Left hindlimb (tissue), 1 donor: ENCODE results near the gene VTI1A.
"Not testable (repeated sequence)": the region's sequence is repeated elsewhere in the genome, so short reads cannot be mapped to it uniquely, and the experiment has no call there.

Experiments used
- DNase-seq: peaks from one replicate; pipeline ENCODE4 v3.0.0-alpha.2; 2018

Gene VTI1A

GRCh38 chr10:112731450-112731849, 284.4 kb downstream of the VTI1A start:
- not testable (repeated sequence) for DNase-seq

GRCh38 chr10:112732277-112732921, 285.4 kb downstream of the VTI1A start:
- no peak for DNase-seq

DNA sequence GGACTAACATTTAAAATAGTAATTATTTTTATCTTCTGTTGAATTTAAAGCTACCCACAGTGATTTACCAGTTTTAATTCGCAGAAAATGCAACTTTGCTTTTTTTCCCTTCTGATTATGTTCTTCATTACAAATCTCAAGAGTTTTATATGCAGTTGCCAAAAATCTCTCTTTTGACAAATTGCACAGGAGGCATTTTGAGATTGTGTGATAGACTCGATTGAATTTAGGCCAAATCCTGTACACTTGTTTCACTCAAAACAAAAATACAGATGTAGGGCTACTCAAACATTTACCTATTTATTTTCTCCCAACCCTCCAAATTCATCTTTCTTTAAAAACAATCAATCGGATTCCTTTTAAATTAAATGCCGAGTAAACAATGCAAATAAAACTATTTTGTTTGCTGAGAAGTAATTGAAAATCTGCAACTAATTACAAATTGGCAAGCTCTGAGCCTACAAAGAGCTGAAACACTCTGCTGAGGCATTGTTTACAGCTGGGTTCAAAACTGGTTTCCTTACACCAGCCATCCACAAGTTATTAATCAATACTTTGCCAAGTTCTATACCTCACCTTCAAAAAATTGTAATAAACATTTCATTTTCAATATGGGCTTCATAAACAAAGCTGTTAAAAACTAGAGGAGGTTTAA, 288.2 kb downstream of the VTI1A start:
- no peak for DNase-seq

DNA sequence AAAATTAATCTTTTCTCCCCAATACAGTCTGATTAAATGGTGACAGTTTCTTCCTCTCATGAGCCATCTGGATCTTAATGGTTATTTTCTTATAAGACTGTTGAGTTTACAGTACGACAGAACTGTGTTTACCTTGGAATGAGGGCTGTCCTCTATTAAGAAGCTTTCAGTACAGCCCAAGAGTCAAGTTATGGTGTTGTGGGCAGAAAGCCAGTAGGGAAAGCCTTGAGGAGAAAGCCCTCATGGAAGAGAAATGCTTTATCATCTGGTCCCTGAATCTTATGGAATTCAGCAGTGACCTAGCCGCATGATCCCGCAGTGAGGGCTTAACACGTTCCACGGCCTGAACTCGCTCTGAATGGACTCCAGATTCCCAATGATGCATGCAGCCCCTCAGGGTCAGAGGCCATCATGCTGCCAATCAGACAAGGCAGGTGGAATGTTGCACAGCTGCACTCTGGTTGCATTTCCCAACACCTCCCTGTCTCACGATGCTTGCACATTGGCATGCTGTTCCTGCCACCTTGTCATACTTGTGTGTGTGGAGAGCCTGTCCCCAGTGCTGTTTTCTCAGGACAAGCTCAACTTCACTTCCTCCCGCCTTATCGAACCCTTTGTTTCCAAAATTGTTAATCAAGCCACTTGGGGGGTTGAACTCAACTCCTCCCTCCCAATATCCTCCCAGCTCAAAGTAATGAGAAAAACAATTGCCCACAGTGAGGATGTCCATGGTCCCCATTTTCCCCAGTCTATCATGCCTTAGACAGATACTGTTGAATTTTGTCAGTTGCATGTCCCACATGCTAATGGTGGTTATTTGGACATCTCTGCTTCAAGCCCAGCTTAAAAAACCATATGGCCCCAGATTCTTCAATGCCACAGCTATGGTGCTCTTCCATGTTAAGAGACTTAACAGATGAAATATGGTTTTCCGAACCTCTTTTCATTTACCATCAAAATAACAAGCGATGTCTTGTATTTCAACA, 291.9 kb downstream of the VTI1A start:
- no peak for DNase-seq

GRCh38 chr10:112739592-112740353, 292.8 kb downstream of the VTI1A start:
- DNase-seq, result no peak

DNA sequence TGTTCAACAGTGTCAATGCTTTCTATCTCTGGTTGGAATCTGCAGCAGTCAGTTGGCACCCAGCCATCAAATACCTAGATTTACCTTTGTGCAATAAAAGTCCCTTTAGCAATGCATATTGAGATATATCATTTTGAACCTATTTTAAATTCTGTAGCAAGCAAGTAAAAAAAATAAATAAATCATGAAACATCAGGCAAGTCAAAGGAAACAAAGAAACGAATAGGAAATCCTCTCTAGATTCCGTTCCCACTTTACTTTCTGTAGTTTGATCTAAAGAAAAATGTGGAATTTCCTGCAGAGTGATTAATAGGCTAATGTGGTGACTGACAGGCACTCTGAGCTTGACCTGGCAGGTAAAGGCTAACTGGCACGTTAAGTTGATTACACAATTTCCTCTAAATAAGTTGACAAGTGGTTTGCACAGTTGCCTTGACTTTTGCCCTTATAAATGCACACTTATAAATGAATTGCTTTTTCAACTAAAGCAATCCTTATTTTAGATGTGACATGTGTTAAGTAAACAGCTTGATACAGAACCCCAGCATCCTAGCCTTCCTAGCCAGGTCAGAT, 294.9 kb downstream of the VTI1A start:
- DNase-seq, result no peak

- DNase-seq, result no peak
These were observed 297.4 kb downstream of the VTI1A start for GRCh38 chr10:112744181-112745096.

DNA sequence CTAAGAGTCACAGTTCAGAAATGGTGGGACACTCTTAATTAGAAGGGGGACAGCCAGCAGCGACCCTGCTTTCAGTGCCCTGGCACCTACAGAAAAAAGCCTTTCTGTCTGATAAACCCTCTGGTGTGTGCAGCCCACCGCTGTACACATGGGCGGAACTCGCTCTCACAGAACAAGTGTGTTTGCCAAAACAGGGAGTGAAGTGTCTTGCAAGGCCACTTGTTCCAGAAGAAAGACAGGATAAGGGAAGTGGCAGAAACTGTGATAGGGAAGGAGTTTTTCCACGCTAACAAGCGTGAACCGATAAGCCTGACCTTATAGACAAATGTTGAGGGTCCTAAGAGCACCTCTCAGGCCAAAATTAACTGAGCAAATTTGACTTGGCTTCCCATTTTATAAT, 299.3 kb downstream of the VTI1A start:
- DNase-seq, result no peak

DNA sequence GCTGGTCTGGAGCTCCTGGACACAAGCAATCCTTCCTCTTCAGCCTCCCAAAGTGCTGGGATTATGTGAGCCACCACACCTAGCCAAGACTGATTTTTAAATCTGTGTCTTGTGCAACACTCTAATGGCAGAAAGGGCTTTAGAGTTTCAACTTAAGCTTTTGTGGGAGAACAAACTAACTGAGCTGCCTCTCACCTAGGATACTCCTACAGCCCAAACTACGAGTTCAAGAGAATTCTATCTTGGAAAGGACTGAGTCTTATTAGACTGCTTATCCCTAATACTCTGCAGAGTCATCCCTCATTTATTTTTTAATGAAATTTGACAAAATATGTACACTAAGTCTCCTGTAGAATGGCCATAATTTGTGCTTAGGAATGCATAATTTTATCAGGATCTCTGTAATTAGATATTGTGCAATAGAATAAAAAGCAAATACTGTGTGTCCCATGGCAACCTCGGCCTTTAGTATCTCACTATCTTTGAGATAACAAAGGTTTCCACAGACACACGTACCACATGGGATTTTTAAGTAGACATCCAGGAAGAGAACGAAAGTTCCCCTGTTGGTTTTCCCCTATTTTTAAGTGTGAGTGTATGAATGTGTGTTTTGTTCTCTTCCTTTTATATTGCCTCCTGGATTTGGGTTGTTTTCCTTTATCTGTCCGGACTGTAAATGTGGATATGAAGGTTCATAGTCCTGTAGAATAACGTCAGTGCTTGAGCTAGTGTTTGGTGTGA, 303.6 kb downstream of the VTI1A start:
- no peak for DNase-seq

DNA sequence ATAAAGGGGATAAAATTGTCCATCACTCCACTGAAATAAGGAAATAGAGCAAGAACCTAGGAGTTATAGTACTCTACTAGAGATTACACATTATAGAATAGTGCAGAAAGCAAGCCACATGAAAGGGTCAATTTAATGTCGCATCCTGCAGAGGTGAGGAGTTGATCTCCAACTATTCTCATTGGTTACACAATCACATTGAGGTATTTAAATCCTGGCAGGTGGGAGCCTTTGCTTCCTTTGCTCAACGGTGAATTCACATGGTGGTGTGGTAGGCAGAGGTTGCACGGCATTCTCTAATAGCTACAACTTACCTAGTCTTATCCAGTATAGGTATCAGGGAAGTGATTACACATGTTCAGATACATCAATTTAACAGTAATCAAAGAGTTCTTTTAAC, 304.6 kb downstream of the VTI1A start:
- no peak for DNase-seq

DNA sequence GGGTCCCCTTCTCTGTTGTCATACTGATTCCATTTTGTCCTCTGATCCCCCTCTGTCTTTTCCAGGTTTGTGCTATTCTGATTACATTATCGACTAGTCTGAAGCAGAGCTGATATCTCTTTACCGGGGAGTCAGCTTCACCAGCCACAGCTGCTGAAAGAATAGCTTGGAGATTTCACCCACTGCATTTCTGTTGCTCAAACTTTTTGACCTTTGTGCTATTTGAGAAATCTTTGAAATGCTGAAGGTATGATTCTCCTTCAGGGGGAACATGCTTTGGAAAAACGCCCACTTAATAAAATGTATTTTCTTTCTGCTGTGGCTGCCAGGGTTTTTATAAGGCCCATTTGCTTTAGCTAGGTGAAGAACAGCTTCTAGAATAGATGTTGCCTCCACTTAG, 305.3 kb downstream of the VTI1A start:
- no peak for DNase-seq

GRCh38 chr10:112753961-112754411, 307.0 kb downstream of the VTI1A start:
- DNase-seq, result no peak

DNA sequence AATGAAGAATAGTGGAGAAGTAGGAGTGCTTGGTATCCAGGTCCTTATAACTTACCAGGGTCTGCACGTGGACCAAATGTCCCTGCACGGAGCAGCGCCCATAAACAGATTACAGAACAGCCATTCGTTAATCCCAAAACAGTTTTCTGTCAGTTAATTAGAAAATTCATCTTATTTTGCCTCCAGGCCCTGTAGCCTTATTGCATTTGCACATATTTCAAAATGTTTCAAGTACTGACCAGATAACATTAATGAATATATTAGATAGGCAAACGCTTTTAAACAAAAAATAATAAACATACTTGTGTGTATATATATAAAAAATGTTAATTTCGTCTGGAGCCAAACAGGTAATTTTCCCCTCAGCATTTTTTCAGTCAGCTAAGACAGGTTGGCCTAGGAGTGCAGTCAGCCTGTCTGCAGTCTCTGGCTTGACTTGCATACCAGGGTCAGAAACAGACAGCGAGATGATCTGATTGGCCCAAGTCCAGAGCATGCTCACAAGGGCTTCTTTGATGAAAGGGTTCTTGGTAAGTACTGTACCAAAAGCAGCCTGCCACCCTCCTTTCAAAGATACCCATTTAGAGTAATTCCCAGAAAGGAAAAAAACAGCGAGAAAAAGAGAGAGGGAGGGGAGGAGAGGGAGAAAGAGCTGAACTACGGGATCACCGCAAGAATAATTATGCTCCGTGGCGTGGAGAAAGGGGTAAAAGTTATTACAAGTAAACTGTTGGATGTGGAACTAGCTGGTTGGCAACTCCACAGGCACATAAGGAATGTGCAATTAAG, 308.6 kb downstream of the VTI1A start:
- no peak for DNase-seq

DNA sequence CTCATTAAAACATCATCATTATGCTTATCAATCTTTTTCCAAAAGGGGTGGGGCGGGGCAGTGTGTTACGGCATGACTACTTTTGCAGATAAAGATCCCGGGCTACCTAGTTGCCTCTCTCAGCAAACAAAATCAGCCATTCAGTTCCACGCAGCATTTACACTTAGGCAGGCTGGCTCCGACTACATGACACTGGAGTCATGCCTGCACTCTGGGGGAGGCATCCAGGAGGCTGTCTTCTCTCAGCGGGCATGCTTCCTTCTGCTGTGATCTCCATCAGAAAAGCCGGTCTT, 309.2 kb downstream of the VTI1A start:
- DNase-seq, result no peak

DNA sequence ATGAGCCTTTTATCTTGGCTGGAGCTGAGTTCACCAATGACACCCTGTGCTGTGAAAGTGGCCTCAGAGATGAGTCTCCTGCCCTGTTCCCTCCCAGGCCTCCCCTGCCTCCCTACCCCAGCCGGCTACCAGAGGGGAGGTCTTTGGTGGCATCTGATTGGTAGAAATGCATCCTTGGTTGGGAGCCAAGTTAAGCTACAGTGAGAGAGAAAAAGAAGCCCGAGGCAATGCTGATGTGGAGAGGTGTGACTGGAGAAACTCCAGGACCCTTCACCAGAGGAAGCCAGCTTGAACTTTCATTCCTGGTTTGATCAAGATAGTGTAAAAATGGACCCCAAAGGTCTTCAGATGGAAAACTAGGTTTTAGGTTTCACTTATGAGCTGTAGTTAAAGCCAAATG, 311.9 kb downstream of the VTI1A start:
- DNase-seq, result no peak

DNA sequence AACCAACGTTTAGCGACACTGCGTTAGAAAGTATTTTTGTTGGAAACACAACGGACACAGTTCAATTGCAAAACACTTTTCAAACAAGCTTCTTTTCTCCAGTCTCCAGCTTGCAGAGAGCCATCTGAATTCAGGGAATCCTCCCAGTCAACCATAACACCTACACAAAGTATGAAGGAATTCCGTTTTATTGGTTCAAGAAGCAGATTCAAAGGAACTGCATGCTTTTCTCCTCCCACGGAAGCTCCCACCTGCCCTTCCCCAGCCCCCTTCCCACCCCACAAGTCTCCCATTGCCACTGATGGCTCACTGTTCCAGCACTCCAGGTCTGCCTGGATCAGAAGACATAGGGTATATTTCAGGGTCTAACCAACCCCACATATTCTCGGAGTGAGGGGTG, 312.5 kb downstream of the VTI1A start:
- no peak for DNase-seq

DNA sequence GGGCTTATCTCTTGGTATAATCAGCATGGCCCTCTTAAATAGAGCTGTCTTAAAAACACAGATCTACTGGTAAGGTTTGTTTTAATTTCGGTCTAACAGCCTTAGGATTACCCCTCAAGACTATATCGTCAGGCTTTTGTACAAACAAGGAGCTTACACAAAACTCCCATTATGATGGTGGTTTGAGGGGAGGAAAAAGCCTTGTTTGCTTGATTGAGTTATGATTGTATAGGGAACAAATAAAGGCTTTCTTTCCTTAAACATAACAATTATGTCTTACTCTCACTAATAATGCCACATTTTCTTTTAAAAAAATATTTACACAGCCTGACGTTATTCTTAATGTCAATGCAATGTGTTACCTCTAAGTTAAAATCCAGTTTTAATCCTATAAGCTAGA, 314.2 kb downstream of the VTI1A start:
- DNase-seq, result no peak

DNA sequence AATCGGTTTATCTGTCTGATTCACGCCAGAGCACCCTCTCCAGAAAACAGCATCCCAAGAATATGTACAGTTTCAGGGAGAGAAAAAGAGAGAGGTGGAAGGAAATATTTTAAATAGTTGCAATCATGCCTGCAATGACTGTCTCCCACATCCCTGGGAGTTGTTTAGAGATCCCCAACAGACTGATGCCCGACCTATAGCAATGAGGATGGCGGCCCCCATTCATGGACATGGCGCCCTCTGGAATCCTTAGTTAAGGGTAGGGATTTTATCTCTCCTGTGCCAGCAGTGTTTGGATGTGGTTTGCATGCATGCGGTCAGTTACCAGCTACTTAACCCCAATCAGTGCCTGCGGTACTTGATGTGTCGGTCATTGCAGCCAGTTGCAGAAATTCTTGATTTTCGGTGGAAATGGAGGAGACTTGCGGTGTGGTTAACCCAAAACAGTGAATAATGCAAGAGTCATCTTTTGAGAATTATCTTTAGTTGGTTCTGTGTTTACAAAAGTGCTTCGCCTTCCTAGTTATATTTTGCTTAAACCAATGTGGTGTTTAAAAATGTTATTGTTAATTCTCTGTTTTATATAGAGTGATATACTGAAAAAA, 317.0 kb downstream of the VTI1A start:
- DNase-seq, result no peak

DNA sequence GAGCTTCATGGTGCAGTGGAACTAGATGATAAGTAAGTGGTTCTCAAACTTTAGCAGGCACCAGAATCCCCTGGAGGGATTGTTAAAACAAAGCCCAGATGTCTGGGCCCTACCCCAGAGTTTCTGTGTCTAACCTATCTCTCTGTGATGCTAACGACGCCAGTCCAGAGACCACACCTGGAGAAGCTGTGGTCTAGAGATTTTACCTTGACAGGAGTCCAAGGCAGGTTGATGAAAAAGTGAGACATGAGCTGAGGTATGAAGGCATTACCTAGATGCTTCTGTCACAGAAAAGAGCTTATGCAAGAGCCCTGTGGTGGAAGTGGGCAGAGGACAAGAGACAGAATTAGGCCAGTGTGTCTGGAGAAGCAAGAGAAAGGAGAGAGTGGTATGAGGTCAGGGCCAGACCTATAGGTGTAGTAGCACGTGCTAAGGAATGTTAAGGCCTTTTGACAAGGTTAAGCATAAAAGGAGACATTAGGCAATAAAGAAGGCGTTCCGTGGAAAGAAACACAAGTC, 318.8 kb downstream of the VTI1A start:
- DNase-seq, result no peak
